ENCODE data around the gene SMIM35.

Gene SMIM35

DNA sequence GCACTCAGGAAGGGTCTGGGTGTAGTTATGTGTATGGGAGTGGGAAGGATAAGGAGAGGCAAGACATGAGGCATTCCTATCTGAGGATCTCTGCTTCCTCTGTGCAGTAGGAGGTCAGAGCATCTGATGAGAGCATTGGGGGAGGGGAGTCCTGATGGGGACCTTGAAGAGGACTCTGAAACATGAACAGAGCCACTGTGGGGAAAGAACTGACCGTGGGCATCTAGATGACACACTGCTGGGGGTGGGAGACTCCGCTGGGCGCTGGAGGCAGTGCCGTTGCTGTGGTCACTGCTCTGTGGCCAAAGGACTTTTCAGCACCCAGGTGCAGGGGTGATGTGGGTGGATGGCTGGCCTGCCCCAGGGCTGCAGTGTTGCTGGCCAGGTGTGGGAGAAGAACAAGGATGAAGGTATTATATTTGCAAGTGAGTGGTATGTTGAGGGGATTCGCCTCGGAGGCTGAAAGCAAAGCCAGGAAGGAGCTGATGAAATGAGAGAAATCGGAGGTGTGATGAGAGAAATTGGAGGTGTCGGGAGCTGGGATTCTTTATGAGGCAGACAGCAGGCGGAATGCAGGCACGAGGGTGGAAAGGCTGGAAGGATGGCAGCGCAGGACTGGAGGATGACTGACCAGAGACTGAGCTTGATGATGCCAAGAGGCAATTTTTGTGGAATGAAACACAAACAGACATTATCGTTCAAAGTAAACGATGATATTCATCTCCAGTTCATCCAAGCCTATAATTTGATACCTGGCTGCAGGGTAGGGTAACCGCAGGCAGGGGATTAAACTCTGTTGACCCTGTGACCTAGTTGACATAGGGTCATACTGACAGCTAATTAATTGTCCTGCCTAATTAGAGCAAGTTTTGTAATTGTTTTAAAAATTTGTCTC, 29.3 kb downstream of the SMIM35 start:
- DNase-seq, result no peak

DNA sequence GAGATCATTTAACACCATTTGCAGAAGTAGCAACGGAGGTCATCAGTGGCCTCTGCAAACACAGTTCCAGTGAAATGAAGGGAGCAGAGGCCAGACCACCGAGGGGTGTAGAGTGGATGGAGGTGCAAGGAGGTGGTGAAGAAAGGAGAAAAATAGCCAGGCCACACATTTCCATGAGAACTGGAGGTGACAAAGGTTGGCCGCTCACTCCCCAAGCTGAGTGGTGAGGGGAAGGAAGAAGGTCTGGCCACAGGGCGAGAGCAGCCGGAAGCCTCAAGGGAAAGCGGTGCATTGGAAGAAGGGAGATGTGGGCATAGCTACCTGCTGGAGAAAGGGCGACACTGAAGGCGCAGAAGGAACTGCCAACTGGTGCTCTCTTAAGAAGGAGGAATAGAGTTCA, 30.0 kb downstream of the SMIM35 start:
- DNase-seq, result no peak

DNA sequence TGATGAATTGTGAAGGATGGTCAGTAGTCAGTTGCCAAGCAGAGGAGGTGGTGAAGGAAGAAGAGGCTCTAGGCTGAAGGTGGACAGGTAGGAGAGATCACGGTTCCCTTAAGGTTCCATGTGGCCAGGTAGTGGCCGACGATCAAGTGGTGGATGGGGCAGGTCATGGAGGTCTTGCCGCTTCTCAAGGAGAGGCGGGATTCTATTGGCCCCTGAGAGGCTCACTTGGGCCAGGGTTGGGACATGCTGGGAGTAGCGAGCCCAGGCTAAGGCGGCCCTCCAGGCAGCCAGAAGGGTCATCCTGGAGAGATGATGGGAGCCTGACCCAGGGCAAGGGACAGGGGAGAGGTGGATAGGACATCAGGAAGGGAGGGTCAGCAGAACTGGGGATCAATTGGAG, 30.8 kb downstream of the SMIM35 start:
- no peak for DNase-seq

DNA sequence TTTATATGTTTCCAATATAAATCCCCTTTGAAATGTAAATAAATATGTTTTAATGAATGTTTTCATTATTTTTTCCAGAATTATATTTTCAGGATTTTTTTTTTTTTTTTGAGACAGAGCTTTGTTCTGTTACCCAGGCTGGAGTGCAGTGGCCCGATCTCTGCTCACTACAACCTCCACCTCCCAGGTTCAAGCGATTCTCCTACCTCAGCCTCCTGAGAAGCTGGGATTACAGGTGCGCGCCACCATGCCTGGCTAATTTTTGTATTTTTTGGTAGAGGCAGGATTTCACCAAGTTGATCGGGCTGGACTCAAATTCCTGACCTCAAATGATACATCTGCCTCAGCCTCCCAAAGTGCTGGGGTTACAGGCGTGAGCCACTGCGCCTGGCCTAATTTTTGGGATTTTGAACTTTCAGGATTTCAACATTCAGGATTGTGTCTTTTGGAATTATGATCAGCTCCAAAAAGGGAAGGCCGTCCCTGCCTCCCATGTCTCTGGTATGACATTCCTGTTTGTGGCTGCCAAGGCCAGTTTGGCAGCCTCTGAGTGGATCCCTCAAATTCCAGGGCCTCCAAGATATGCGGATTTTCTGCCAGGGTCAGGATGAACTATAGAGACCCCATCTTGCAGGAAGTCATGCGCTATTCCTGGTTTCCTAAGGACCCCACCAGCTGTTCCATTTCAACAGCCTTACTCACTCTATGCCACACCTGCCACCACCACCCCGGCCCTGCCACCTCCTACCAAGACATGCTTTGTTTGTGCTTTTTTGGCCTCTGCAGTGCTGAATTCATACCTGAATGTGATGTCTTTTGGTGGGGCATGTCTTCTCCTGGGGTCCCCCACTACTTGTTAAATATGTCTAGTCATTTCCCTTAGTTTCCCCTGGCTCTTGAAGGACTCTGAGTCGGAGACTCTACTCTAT, 31.8 kb downstream of the SMIM35 start:
- DNase-seq, result no peak

DNA sequence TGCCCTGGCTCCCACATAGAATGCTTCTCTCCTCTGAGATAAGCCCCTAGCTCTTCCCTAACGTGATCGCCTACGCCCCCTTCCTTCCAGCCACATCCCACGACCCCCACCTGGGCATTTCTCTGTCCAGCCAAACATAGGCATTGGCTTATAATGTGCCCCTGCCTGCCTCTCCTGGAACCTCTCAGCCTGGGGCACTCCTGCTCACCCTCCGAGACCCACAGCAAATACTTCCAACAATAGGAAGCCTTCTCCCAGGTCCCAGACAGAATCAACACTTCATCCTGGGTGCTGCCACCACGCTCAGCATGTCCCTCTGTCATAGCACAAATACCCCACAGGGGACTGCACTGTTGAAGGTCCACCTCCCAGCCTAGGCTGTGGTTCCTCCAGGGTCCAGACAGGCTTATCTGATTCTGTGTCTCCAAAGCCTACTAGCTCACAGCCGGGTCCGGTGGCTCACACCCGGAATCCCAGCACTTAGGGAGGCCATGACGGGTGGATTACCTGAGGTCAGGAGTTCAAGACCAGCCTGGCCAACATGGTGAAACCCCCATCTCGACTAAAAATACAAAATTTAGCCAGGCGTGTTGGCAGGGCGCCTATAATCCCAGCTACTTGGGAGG, 34.1 kb downstream of the SMIM35 start:
- no peak for DNase-seq

DNA sequence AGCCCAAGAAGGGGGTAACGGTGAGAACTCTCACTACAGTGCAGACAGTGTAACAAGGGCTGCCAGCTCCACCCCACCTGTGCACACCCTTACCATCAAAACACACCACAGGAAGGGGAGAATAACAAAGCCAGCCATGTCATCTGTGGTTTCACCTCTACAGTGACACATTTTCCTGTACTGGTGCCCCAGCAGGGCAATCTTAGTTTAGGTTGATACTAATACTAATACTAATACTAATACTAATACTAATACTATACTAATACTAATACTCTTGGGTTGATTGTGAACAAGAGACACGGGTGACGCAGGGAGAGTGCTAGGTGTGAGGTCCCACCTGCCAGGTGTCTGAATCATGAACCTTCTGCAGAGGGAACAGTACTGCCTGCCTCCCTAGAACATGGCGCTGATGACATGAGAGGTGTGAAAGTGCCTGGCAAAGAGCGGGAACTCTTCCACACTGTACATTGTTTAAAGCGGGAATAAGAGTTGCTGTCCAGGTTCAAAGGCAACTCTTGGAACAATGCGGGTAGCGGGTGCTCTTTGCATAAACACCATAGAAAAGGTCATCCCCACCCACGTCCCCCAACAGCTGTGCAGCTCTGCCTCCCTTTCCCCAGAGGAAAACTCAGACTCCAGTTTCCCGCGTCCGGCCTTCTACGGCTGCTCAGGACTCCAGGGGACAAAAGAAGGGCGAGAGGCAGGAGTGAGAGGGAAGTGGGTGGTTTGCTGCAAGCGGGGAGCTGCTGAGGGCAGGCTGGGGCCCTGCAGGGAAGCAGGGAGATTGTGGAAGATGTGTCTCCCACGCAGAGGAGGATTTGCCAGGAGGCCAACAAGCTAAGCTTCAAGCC, 34.9 kb downstream of the SMIM35 start:
- DNase-seq, result no peak

DNA sequence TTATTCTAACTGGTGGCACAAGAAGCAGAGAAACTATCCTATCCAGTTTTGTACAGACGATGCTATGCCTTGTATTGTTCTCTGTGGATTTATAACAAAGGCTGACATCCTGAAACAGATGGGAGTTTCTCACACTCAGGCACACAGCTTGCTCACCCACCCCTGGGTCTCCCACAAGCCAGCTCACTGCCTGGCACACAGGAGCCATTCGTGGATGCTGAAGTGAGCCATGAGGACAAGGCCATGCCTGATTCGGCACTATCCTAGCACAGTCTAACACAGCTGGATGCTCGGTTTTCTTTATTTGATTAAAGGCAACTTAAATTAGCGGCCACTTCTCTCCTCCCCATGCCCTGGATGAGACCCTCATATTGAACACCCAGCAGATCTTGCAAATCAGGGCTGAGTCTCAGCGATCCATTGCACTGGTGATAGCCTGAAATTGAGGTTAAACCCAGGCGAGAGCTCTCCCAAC, 35.6 kb downstream of the SMIM35 start:
- no peak for DNase-seq

DNA sequence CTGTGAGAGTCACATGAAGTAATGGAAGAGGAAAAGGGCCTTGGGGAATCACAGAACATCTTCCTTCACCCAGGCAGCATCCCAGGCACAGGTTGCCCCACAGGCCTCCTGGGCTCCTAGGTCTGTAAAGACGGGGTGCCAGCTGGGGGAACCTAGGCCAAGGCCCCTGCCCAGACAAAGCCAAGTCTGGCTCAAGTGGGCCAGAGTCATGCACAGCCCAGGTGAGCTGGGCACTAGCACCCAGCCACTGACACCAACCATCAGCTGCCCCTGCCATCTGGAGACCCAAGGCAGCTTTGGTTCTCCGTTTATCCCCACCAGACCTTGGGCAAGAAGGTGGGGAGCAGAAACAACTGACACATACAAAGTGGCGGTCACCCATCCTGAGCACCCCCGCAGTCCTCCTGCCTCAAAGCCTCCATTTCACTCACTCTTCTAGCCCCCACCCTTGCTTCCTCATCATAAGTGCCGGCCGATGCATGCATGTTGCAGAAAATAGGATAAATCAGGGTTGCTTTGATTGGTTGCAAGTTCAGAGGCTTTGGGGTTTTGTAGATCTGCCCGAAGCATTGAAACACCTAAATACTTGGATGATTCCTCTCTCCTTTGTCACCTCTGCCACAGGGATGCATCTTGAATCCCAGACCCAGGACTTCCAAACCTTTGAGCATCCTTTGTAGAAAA, 36.4 kb downstream of the SMIM35 start:
- DNase-seq, result no peak

DNA sequence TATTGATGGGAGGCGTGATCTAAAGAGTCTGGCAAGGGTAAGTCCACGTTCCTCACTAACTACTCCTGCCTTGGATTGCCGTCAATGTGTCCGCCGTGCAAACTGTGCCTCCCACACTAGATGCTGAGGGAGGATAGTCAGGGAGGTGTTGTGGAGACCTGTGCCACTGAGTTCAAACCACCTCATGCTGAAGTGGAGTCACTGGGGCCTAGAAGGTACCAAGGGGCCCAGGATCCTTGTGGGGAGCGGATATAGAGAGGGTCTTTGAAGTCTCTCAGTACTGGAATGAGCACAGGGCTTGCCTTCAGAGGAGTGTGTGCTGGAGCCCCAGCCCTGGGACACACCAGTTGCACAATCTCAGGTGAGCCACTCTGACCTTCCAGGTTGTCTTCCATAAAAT, 37.0 kb downstream of the SMIM35 start:
- no peak for DNase-seq

DNA sequence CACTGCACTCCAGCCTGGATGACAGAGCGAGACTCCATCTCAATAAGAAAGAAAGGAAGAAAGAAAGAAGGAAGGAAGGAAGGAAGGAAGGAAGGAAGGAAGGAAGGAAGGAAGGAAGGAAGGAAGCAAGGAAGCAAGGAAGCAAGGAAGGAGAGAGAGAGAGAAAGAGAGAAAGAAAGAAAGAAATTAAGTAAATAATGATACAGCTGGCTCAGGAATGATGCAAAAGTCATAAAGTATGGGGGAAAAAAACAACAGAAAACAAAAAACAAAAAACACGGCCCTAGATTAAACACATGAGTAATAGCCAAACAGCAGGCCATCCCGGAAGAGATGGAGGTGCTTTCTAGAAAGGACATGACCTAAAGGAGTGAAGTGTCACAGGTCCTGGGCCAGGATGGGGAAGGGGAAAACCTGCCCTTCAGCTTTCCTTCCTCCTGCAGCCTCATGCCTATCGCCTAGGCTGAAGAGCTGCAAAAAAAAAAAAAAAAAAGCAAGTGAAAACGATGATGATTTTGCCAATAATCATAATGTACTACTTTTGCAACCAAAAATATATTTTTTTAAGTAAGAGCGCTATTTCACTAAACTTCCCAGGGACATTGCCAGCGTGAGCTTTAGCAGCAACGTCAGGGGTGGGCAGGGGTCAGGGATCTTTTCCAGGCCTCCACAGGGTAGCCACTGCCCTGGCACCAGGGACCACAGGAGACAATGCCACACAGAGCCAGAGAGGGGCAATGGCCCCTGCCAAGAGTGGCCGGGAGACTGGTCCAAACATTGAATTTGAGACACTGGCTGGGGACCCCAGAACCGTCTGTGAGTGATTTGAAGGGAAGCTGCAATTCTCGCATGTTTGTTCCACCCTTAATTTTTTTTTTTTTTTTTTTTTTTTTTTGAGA, 38.0 kb downstream of the SMIM35 start:
- DNase-seq, result no peak

DNA sequence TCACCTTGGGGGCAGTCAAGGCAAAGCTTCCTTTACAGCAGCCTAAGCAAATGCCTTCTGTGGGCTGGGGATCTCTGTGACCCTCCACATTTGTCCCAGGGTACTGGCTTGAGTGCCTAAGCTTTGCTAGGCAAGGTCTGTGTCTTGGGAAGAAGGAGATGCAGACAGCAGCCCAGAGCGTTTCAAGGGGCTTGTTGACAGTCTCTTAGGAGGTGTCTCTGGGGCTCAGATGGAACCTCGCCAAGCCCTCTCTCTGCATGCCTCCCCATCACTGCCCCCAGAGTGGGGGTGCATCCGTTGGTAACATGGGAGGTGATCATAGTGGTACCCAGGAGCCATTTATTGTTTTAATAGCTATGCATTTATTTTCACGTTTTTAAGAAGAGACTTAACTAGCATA, 39.0 kb downstream of the SMIM35 start:
- DNase-seq, result no peak

DNA sequence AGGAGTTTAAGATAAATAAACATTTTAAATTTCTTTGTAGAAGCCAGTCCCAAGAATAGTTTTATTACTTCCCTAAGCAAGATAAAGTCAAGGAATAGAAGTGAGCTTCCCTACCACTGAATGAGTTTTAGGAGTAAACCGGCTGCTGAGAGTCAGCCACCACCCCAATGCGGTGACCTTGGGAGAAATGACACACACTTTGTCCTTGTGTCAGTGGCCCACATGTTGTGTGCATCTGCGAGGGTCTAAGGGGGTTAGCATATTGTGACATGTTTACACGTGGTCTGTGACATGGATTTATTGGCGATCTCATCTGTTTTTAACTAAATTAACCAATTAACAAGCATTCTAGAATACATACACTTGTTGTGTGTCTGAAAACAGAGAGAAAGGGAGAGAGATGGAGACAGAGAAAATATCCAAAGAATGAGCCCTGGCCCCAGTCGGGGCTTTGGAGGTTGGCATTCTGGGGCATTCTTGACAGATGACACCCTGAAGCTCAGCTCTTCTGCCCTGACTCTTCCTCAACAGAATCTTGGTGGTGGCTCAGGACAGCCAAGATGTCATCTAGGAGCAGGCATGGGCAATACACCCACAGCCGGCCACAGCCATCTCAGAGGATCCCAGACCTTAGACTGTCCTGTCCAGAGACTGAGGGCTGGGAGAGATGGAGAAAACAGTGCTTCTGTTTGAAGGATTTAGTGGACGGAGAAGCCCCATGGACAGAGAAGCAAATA, 39.6 kb downstream of the SMIM35 start:
- no peak for DNase-seq

DNA sequence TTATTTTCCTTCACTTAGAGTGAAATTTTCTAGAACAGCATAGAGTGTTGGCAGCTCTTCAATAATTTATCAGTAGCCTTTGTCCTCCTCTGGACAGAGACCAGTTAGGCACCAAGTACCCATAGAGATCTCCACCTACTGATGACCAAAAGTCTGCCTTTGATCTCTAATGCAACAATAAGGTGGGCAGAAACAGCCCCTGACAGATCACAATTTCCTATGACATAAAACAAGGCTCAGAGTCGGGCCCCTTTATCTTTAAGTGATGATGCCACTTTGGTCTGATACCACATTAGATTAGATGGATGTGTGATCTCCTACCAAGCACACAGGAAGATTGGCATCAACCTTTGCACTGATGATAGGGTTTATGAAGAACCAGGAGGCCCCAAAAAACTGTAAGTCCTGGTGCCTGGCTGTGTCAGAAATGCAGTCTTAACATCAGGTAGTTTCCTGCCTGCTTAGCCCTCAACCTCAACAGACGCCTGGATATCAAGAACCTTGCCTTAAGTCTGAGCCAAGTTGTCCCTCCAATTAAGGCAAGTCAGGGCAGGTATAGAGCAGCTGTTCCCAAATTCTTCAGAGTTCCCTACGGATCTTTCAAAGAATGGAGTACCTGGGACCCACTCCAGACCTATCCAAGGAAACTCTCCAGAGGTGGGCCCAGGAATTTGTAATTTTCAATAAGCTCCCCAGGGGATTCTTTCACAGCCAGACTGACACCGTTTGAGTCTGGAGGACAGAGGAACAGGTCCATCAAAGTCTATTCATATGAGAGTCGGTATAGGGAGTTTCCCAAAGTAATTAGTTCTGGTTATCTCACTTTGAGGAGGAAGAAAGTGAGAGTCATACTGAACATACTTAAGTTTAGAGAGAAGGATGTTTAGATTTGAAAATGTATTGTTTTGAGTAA, 40.5 kb downstream of the SMIM35 start:
- no peak for DNase-seq

DNA sequence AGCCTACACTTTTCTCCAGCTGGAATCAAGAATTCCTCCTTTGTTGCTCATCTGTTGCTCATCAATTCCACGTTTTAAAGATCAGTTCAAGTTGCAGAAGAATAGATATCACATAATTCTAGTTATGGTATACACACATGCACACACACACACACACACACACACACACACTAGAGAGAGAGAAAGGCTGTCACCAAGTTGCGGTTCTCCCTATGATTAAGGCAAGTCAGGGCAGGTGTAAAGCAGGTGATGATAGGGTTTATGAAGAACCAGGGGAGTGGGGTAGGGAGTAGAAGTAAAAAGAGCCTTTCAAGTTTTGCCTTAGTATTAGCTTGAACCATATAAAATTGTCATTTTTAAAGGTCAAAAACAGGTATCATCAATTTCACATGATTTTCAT, 41.6 kb downstream of the SMIM35 start:
- DNase-seq, result no peak

DNA sequence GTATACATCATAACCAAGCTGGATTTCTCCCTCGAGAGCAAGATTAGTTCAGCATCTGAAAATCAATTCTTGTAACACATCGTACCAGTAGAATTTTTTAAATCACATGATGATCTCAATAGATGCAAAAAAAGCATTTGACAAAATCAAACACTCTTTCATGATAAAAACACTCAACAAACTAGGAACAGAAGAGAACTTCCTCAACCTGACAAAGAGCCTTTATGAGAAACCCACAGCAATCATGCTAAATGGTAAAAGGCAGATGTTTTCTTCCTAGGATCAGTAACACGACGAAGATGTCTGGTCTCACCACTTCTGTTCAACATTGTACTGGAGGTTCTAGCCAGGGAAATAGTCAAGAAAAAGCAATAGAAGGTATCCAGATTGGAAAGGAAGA, 44.0 kb downstream of the SMIM35 start:
- DNase-seq, result no peak

DNA sequence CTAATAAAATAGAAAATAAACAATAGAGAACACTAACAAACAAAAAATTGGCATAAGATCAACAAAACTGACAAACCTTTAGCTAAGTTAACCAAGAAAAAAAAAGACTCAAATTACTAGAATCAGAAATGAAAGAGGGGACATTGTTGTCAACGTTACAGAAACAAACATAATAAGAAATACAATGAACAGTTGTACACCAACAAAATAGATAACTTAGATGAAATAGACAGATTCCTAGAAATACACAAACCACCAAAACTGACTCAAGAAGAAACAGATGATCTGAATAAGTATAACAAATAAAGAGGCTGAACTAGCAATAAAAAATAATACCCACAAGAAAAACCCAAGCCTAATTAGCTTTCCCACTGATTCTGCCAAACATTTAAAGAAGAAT, 44.6 kb downstream of the SMIM35 start:
- no peak for DNase-seq

DNA sequence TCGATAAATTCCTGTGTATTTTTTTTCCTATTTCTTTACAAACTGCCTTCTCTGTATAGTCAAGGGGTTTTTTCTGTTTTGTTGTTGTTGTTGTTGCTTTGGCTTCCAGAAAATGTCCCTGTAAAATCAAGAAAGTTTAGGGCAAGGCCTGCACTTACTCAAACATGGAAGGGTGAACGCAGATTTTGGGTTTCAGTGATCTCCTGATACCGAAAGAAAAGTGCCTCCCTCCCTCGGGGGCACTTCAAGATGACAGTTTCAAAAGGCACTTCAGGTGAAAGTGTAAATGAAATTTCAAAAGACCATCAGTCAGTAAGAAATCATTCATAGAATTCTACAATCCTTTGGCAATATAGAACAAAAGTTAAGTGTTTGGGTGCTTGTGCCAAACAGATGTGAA, 53.3 kb downstream of the SMIM35 start:
- DNase-seq, result no peak

DNA sequence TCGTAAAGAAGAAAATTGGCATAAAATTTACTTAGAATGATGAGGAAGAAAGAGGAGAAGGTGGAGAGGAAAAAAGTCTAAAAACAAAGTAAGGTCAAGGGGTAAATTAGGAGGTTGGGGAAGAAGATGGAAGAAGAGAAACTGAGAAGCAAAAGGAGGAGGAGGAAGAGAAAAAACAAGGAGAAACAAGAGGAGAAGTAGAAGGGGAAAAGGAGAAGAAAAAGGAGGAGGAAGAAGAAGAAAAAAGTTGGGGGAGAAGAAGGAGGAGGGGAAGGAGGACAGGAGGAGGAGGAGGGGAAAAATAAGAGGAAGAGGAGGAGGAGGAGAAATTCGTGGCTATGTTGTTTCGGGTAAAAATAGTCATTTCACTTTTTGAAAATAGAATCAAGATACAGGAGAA, 58.1 kb downstream of the SMIM35 start:
- DNase-seq, result no peak

Measured in C1 segment of cervical spinal cord (tissue), 14 donors.